Measurements from ENCODE around the gene RABGGTA.

RABGGTA gene

DNA sequence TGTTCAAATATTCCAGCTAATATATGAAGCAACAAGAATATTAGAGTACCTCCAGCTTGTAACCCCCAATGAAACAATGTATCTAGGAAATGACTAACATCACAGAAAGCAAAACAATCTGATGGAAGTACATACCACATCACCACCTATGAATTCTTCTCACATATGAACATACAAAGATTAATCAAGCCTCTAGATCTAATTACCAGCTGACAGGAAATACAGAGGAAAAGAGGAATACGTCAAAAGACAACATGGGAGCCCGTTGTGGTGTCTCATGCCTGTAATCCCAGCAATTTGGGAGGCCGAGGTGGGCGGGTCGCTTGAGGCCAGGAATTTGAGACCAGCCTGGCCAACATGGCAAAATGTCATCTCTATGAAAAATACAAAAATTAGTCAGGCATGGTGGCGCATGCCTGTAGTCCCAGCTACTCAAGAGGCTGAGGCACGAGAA, 46.8 kb downstream of the RABGGTA start:
- TF ChIP-seq YY1 (IDR thresholded peaks at IDR 0.05; ENCODE audit: low read depth) (no peak), CEBPB (IDR thresholded peaks at IDR 0.05) (no peak), EGR1 (IDR thresholded peaks at IDR 0.05) (no peak), TEAD4 (IDR thresholded peaks at IDR 0.05) (no peak), EP300 (IDR thresholded peaks at IDR 0.05; ENCODE audit: borderline replicate concordance) (no peak), ZBTB7A (IDR thresholded peaks at IDR 0.05; ENCODE audit: low read depth) (no peak), TCF12 (IDR thresholded peaks at IDR 0.05; ENCODE audit: low read depth) (no peak), FOXM1 (IDR thresholded peaks at IDR 0.05; ENCODE audit: borderline replicate concordance, low read depth) (no peak), NFIC (IDR thresholded peaks at IDR 0.05) (no peak), CREB1 (IDR thresholded peaks at IDR 0.05; ENCODE audit: low read depth) (no peak)
- TF ChIP-seq, protein P1, sequence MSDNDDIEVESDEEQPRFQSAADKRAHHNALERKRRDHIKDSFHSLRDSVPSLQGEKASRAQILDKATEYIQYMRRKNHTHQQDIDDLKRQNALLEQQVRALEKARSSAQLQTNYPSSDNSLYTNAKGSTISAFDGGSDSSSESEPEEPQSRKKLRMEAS (IDR thresholded peaks at IDR 0.05) = no peak
- TF ChIP-seq, protein P2, sequence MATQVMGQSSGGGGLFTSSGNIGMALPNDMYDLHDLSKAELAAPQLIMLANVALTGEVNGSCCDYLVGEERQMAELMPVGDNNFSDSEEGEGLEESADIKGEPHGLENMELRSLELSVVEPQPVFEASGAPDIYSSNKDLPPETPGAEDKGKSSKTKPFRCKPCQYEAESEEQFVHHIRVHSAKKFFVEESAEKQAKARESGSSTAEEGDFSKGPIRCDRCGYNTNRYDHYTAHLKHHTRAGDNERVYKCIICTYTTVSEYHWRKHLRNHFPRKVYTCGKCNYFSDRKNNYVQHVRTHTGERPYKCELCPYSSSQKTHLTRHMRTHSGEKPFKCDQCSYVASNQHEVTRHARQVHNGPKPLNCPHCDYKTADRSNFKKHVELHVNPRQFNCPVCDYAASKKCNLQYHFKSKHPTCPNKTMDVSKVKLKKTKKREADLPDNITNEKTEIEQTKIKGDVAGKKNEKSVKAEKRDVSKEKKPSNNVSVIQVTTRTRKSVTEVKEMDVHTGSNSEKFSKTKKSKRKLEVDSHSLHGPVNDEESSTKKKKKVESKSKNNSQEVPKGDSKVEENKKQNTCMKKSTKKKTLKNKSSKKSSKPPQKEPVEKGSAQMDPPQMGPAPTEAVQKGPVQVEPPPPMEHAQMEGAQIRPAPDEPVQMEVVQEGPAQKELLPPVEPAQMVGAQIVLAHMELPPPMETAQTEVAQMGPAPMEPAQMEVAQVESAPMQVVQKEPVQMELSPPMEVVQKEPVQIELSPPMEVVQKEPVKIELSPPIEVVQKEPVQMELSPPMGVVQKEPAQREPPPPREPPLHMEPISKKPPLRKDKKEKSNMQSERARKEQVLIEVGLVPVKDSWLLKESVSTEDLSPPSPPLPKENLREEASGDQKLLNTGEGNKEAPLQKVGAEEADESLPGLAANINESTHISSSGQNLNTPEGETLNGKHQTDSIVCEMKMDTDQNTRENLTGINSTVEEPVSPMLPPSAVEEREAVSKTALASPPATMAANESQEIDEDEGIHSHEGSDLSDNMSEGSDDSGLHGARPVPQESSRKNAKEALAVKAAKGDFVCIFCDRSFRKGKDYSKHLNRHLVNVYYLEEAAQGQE (IDR thresholded peaks at IDR 0.05; ENCODE audit: low read depth) = no peak
- TF ChIP-seq, protein P3, sequence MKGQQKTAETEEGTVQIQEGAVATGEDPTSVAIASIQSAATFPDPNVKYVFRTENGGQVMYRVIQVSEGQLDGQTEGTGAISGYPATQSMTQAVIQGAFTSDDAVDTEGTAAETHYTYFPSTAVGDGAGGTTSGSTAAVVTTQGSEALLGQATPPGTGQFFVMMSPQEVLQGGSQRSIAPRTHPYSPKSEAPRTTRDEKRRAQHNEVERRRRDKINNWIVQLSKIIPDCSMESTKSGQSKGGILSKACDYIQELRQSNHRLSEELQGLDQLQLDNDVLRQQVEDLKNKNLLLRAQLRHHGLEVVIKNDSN (IDR thresholded peaks at IDR 0.05) = no peak

DNA sequence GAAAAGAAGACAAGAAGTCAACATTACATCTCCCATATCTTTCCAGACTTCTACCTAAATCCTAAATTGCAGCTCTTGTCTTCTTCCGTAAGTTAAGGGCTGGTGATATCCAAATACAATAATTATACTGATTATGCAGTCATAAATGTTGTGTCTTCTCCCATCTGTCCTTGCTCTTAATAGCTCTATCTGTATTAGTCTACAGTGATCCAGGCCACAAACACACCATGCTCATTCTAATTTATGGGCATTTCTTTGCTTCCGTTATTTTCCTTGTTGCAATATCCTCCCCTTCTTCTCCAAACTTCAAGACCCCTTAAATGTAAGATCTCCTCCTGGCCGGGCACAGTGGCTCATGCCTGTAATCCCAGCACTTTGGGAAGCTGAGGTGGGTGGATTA, 51.9 kb downstream of the RABGGTA start:
- TF ChIP-seq EP300 (IDR thresholded peaks at IDR 0.05; ENCODE audit: borderline replicate concordance) (no peak), NFIC (IDR thresholded peaks at IDR 0.05) (no peak), YY1 (IDR thresholded peaks at IDR 0.05; ENCODE audit: low read depth) (no peak), CREB1 (IDR thresholded peaks at IDR 0.05; ENCODE audit: low read depth) (no peak)
- TF ChIP-seq, protein P2 (IDR thresholded peaks at IDR 0.05; ENCODE audit: low read depth) = no peak

DNA sequence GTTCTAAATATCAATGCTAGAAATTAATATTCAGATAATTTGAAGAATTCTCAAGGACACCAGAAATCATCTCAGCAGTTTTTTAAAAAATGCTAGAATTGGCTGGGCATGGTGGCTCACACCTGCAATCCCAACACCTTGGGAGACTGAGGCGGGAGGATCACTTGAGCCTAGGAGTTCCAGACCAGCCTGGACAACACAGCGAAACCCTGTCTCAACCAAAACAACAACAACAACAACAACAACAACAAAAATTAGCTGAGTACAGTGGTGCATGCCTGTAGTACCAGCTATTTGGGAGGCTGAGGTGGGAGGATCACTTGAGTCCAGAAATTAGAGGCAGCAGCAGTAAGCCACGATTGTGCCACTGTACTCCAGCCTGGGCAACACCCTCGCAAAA, 52.3 kb downstream of the RABGGTA start:
- no peak for TF ChIP-seq TEAD4 (IDR thresholded peaks at IDR 0.05)
- TF ChIP-seq RAD21 (IDR thresholded peaks at IDR 0.05; ENCODE audit: low read depth) = no peak
- TF ChIP-seq TCF12 (IDR thresholded peaks at IDR 0.05; ENCODE audit: low read depth) = no peak
- TF ChIP-seq CREB1 (IDR thresholded peaks at IDR 0.05; ENCODE audit: low read depth) = no peak
- TF ChIP-seq FOXM1 (IDR thresholded peaks at IDR 0.05; ENCODE audit: borderline replicate concordance, low read depth) = no peak
- TF ChIP-seq, protein P1 (IDR thresholded peaks at IDR 0.05) = no peak
- TF ChIP-seq, protein P2 (IDR thresholded peaks at IDR 0.05; ENCODE audit: low read depth) = no peak
- no peak for TF ChIP-seq TAF1 (IDR thresholded peaks at IDR 0.05; ENCODE audit: low read depth)
- no peak for TF ChIP-seq EGR1 (IDR thresholded peaks at IDR 0.05)
- no peak for TF ChIP-seq NFIC (IDR thresholded peaks at IDR 0.05)
- no peak for TF ChIP-seq YY1 (IDR thresholded peaks at IDR 0.05; ENCODE audit: low read depth)
- TF ChIP-seq ZBTB7A (IDR thresholded peaks at IDR 0.05; ENCODE audit: low read depth) = no peak
- no peak for TF ChIP-seq CEBPB (IDR thresholded peaks at IDR 0.05)
- TF ChIP-seq EP300 (IDR thresholded peaks at IDR 0.05; ENCODE audit: borderline replicate concordance) = no peak
- TF ChIP-seq, protein P3 (IDR thresholded peaks at IDR 0.05) = no peak

DNA sequence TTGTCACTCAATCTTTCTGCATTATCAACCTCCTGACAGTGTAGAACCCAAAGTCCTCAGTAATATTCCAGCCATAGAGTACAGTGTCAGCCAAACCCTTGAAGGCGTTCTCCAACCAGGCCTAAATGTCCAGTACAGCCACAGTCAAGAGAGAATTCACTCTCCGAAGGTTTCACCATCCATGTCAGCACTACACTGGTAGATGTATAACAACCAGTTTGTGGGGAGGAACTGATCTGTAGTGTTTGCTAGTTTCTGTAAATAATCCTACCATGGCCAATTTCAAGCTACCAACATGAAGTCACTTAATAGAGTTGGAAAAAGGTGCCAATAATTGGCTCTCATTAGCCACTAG, 55.1 kb downstream of the RABGGTA start:
- TF ChIP-seq, protein P1 (IDR thresholded peaks at IDR 0.05) = no peak
- TF ChIP-seq, protein P3 (IDR thresholded peaks at IDR 0.05) = no peak

Measured in Ishikawa (cell line).